HL-60 (cell line): Measurements from ENCODE around the gene RNASE4.

Experiments
- TF ChIP-seq, protein P1 (sequence below): IDR thresholded peaks from one replicate; pipeline ENCODE4 v1.5.1; 2011; ENCODE audit warnings: low read length, control low read depth, inconsistent platforms; ENCODE audit not compliant: insufficient read depth
- TF ChIP-seq, protein P2 (sequence below): IDR thresholded peaks from 2 replicates; pipeline ENCODE4 v1.6.1; 2012; ENCODE audit warnings: low read depth; ENCODE audit not compliant: insufficient replicate concordance

DNA sequence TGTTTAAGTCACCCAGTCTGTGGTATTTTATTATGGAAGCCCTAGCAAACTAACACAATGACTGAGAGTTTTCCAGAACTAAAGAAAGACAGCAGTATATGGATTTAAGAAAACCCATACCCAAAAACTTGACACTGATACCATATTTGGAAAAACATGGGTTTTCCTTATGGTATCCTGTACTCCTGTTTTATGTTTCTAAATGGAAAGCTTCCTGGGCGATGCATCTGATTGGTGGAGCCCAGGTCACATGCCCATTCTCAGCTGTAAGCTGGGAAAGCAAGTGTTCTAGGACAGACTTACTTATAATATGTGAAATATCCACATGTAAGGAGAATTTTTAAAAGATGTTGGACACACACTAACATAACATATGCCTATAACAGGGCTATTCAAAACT is 4.5 kb upstream of the RNASE4 start:
- TF ChIP-seq, protein P1, sequence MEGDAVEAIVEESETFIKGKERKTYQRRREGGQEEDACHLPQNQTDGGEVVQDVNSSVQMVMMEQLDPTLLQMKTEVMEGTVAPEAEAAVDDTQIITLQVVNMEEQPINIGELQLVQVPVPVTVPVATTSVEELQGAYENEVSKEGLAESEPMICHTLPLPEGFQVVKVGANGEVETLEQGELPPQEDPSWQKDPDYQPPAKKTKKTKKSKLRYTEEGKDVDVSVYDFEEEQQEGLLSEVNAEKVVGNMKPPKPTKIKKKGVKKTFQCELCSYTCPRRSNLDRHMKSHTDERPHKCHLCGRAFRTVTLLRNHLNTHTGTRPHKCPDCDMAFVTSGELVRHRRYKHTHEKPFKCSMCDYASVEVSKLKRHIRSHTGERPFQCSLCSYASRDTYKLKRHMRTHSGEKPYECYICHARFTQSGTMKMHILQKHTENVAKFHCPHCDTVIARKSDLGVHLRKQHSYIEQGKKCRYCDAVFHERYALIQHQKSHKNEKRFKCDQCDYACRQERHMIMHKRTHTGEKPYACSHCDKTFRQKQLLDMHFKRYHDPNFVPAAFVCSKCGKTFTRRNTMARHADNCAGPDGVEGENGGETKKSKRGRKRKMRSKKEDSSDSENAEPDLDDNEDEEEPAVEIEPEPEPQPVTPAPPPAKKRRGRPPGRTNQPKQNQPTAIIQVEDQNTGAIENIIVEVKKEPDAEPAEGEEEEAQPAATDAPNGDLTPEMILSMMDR: no peak
- TF ChIP-seq, protein P2, sequence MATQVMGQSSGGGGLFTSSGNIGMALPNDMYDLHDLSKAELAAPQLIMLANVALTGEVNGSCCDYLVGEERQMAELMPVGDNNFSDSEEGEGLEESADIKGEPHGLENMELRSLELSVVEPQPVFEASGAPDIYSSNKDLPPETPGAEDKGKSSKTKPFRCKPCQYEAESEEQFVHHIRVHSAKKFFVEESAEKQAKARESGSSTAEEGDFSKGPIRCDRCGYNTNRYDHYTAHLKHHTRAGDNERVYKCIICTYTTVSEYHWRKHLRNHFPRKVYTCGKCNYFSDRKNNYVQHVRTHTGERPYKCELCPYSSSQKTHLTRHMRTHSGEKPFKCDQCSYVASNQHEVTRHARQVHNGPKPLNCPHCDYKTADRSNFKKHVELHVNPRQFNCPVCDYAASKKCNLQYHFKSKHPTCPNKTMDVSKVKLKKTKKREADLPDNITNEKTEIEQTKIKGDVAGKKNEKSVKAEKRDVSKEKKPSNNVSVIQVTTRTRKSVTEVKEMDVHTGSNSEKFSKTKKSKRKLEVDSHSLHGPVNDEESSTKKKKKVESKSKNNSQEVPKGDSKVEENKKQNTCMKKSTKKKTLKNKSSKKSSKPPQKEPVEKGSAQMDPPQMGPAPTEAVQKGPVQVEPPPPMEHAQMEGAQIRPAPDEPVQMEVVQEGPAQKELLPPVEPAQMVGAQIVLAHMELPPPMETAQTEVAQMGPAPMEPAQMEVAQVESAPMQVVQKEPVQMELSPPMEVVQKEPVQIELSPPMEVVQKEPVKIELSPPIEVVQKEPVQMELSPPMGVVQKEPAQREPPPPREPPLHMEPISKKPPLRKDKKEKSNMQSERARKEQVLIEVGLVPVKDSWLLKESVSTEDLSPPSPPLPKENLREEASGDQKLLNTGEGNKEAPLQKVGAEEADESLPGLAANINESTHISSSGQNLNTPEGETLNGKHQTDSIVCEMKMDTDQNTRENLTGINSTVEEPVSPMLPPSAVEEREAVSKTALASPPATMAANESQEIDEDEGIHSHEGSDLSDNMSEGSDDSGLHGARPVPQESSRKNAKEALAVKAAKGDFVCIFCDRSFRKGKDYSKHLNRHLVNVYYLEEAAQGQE: no peak
